Common myeloid progenitor, CD34-positive (primary cell): Measurements from ENCODE around the gene CCDC74B.
"Not testable (repeated sequence)": the region's sequence is repeated elsewhere in the genome, so short reads cannot be mapped to it uniquely, and the experiment has no call there.

ENCODE experiments used
- CTCF ChIA-PET: fragments of 350-600 bp; sonication (Branson Sonifier 250); formaldehyde crosslinking; loops from one replicate; lab custom pipeline; 2021; ENCODE audit warnings: antibody characterized with exemption; lab: Charles Lee
- POLR2A ChIA-PET: fragments of 350-600 bp; sonication (Branson Sonifier 250); formaldehyde crosslinking; loops from one replicate; lab custom pipeline; 2021; ENCODE audit warnings: antibody characterized with exemption; lab: Charles Lee
- DNase-seq, 3 donors: peaks; one replicate each; pipeline versions ENCODE4 v3.0.0 to v3.0.0-alpha.2; 2013
- H3K27ac ChIP-seq, 2 experiments: 1 replicate in 1 of 2; 2 replicates in 1 of 2; pipeline ENCODE4 v1.7.0; 2013; ENCODE audit warnings: inconsistent platforms in 2 of 2, low read length in 2 of 2, mild to moderate bottlenecking in 2 of 2, low read depth in 1 of 2, moderate library complexity in 1 of 2; ENCODE audit not compliant: severe bottlenecking in 2 of 2, insufficient read depth in 1 of 2, poor library complexity in 1 of 2
- H3K27me3 ChIP-seq, 5 experiments: replicated peaks in 2 of 5; 1 replicate in 3 of 5; 2 replicates in 2 of 5; pipeline versions ENCODE4 v1.6.1 to v1.7.0; 2013; ENCODE audit warnings: low read length in 4 of 5, mild to moderate bottlenecking in 2 of 5, moderate library complexity in 2 of 5, inconsistent platforms in 1 of 5; ENCODE audit not compliant: insufficient read depth in 5 of 5, control insufficient read depth in 4 of 5
- H3K36me3 ChIP-seq, 4 experiments: 1 replicate in 2 of 4; 2 replicates in 2 of 4; pipeline versions ENCODE4 v1.6.1 to v1.7.0; 2013; ENCODE audit warnings: low read length in 3 of 4, control low read depth in 1 of 4, mild to moderate bottlenecking in 1 of 4; ENCODE audit not compliant: control insufficient read depth in 4 of 4, insufficient read depth in 4 of 4
- H3K4me1 ChIP-seq, 4 experiments: 1 replicate in 3 of 4; 2 replicates in 1 of 4; pipeline versions ENCODE4 v1.6.1 to v1.7.1; 2013; ENCODE audit warnings: low read length in 3 of 4, mild to moderate bottlenecking in 3 of 4, control low read depth in 1 of 4, inconsistent platforms in 1 of 4, moderate library complexity in 1 of 4; ENCODE audit not compliant: control insufficient read depth in 4 of 4, insufficient read depth in 4 of 4; ENCODE audit errors: control extremely low read depth in 1 of 4
- H3K4me3 ChIP-seq, 7 experiments: 1 replicate in 4 of 7; 2 replicates in 3 of 7; pipeline versions ENCODE4 v1.5.1 to v1.7.0; 2013; ENCODE audit warnings: mild to moderate bottlenecking in 7 of 7, low read length in 6 of 7, moderate library complexity in 6 of 7, inconsistent platforms in 2 of 7, low read depth in 2 of 7, control low read depth in 1 of 7; ENCODE audit not compliant: insufficient read depth in 4 of 7, control insufficient read depth in 1 of 7; ENCODE audit errors: extremely low read depth in 1 of 7
- H3K9me3 ChIP-seq, 5 experiments: 1 replicate in 4 of 5; 2 replicates in 1 of 5; pipeline versions ENCODE4 v1.6.1 to v1.7.1; 2013; ENCODE audit warnings: low read length in 4 of 5, mild to moderate bottlenecking in 2 of 5, inconsistent platforms in 1 of 5, low read depth in 1 of 5, moderate library complexity in 1 of 5; ENCODE audit not compliant: control insufficient read depth in 4 of 5, insufficient read depth in 2 of 5; ENCODE audit errors: control extremely low read depth in 1 of 5
- WGBS: methylation state at CpG from one replicate; pipeline ENCODE4 v1.1.5; 2013; ENCODE audit not compliant: insufficient coverage; 5-methylcytosine and 5-hydroxymethylcytosine counted together

Gene CCDC74B

GRCh38 chr2:130129120-130129829, 15.6 kb downstream of the CCDC74B start, which contains the start of gene POTEF:
POTEF (minus strand) TSS chr2:130129222; CDS start chr2:130120515, 8,707 bp downstream.
- H3K4me3 ChIP-seq, H3K36me3 ChIP-seq, H3K9me3 ChIP-seq, H3K27me3 ChIP-seq, POLR2A ChIA-PET, H3K4me1 ChIP-seq, H3K27ac ChIP-seq, CTCF ChIA-PET, DNase-seq: not testable (repeated sequence)
- 97% methylated on average over 9 of the region's 29 CpGs for WGBS

- POLR2A ChIA-PET, CTCF ChIA-PET, H3K36me3 ChIP-seq, H3K9me3 ChIP-seq, H3K27ac ChIP-seq, H3K4me3 ChIP-seq, H3K4me1 ChIP-seq, DNase-seq, H3K27me3 ChIP-seq: not testable (repeated sequence)
- 95% methylated on average over 3 of the region's 14 CpGs for WGBS
These were observed 16.4 kb downstream of the CCDC74B start for GRCh38 chr2:130128464-130128863.

GRCh38 chr2:130127726-130128125, 17.2 kb downstream of the CCDC74B start:
- H3K4me3 ChIP-seq, CTCF ChIA-PET, POLR2A ChIA-PET, DNase-seq, H3K36me3 ChIP-seq, H3K4me1 ChIP-seq, H3K9me3 ChIP-seq, H3K27ac ChIP-seq, H3K27me3 ChIP-seq: not testable (repeated sequence)
- no CpG with 5 or more reads among the region's 9 CpGs for WGBS

GRCh38 chr2:130120924-130121323, 24.0 kb downstream of the CCDC74B start:
- H3K27ac ChIP-seq, DNase-seq, POLR2A ChIA-PET, H3K4me3 ChIP-seq, H3K4me1 ChIP-seq, H3K9me3 ChIP-seq, H3K27me3 ChIP-seq, CTCF ChIA-PET, H3K36me3 ChIP-seq: not testable (repeated sequence)
- 95% methylated on average over 14 of the region's 45 CpGs for WGBS

- 82% methylated on average over 2 of the region's 8 CpGs for WGBS
- H3K9me3 ChIP-seq, CTCF ChIA-PET: not testable (repeated sequence)
These were observed 42.1 kb downstream of the CCDC74B start for GRCh38 chr2:130102597-130103363.

More at GRCh38 chr2:130102597-130103363, 42.1 kb downstream of the CCDC74B start:
- H3K36me3 ChIP-seq, H3K4me1 ChIP-seq, H3K27ac ChIP-seq, H3K27me3 ChIP-seq, H3K4me3 ChIP-seq, POLR2A ChIA-PET, DNase-seq: not testable (repeated sequence)
